SK-N-MC (cell line): ENCODE results near the gene COL6A3.

Source experiments
- EZH2 ChIP-seq: fragments of 200-600 bp; sonication (generic); IDR thresholded peaks from one replicate; pipeline ENCODE4 v1.6.1; 2017; ENCODE audit warnings: antibody characterized with exemption
- FOXP2 ChIP-seq: optimal IDR thresholded peaks from 2 replicates; pipeline ENCODE3; 2011; ENCODE audit warnings: mild to moderate bottlenecking, moderate library complexity; ENCODE audit not compliant: insufficient read depth; ENCODE audit errors: extremely low read length, control extremely low read depth
- POLR2AphosphoS5 ChIP-seq: IDR thresholded peaks from 2 replicates; pipeline ENCODE4 v1.6.1; 2012; ENCODE audit warnings: mild to moderate bottlenecking, low read depth, low read length, borderline replicate concordance

- TF ChIP-seq POLR2AphosphoS5 (no peak), EZH2 (no peak), FOXP2 (no peak)
Measured at GRCh38 chr2:237333748-237334147, 80.2 kb downstream of the COL6A3 start.
